HL-60/S4 (cell line): ENCODE measurements around the gene ZSWIM9.

Experiments used
- in situ Hi-C: fragments of 300-500 bp; cut with MboI; formaldehyde crosslinking; loops from 2 replicates; pipeline ENCODE4 v1.14.3; 2022; ENCODE audit warnings: low sequenced_read_pairs

ZSWIM9 gene

GRCh38 chr19:48174445-48175030 lies 4.1 kb downstream of the ZSWIM9 start:
- in situ Hi-C loops: no loop called here

- in situ Hi-C loops: no loop called here
These were observed 5.1 kb downstream of the ZSWIM9 start for GRCh38 chr19:48175578-48175977.

- in situ Hi-C loops: no loop called here
These were observed 5.7 kb downstream of the ZSWIM9 start for GRCh38 chr19:48176226-48176625.

GRCh38 chr19:48181505-48181904 lies 11.0 kb downstream of the ZSWIM9 start:
- in situ Hi-C loops: no loop called here

GRCh38 chr19:48182434-48182833 lies 12.0 kb downstream of the ZSWIM9 start:
- in situ Hi-C loops: no loop called here

GRCh38 chr19:48183356-48183755 lies 12.9 kb downstream of the ZSWIM9 start:
- in situ Hi-C loops: no loop called here

- in situ Hi-C loops: no loop called here
These were observed 15.5 kb downstream of the ZSWIM9 start for GRCh38 chr19:48186015-48186414.

GRCh38 chr19:48186541-48186991 lies 16.1 kb downstream of the ZSWIM9 start:
- in situ Hi-C loops: no loop called here

- in situ Hi-C loops: no loop called here
These were observed 19.9 kb downstream of the ZSWIM9 start for GRCh38 chr19:48190288-48190884.

GRCh38 chr19:48190885-48191284 lies 20.4 kb downstream of the ZSWIM9 start:
- in situ Hi-C loops: no loop called here

- in situ Hi-C loops: no loop called here
These were observed 22.3 kb downstream of the ZSWIM9 start for GRCh38 chr19:48192750-48193149.

- in situ Hi-C loops: no loop called here
These were observed 23.8 kb downstream of the ZSWIM9 start for GRCh38 chr19:48194041-48194843.

GRCh38 chr19:48194844-48195830 lies 24.7 kb downstream of the ZSWIM9 start:
- in situ Hi-C loops: no loop called here

- in situ Hi-C loops: no loop called here
These were observed 25.9 kb downstream of the ZSWIM9 start for GRCh38 chr19:48196321-48196763.

- in situ Hi-C loops: no loop called here
These were observed 26.6 kb downstream of the ZSWIM9 start for GRCh38 chr19:48196933-48197665.

- in situ Hi-C loops: no loop called here
These were observed 32.8 kb downstream of the ZSWIM9 start for GRCh38 chr19:48203222-48203793.

- in situ Hi-C loops: no loop called here
These were observed 33.5 kb downstream of the ZSWIM9 start for GRCh38 chr19:48203794-48204628.

- in situ Hi-C loops: no loop called here
These were observed 36.1 kb downstream of the ZSWIM9 start for GRCh38 chr19:48206397-48207093.
